HG02885 (cell line): Measurements from ENCODE around the gene FBXW12.

ENCODE experiments used
- ATAC-seq: cut with Tn5 transposase; IDR thresholded peaks from one replicate; pipeline ENCODE4 v1.9.1; 2021; ENCODE audit warnings: mild to moderate bottlenecking; ENCODE audit not compliant: unreplicated experiment, poor library complexity

FBXW12 gene

GRCh38 chr3:48432411-48433371 lies 60.7 kb downstream of the FBXW12 start:
- ATAC-seq, result no peak

GRCh38 chr3:48433472-48434118 lies 61.6 kb downstream of the FBXW12 start:
- ATAC-seq, result no peak

GRCh38 chr3:48434591-48435222 lies 62.7 kb downstream of the FBXW12 start:
- ATAC-seq, result no peak

GRCh38 chr3:48435223-48435595 lies 63.2 kb downstream of the FBXW12 start:
- ATAC-seq, result no peak

GRCh38 chr3:48435774-48436476 lies 63.9 kb downstream of the FBXW12 start:
- no peak for ATAC-seq

GRCh38 chr3:48436477-48436787 lies 64.4 kb downstream of the FBXW12 start:
- ATAC-seq, result no peak

- no peak for ATAC-seq
These were observed 64.8 kb downstream of the FBXW12 start for GRCh38 chr3:48436855-48437254.

GRCh38 chr3:48437812-48438211 lies 65.8 kb downstream of the FBXW12 start:
- no peak for ATAC-seq

- peak; percentile 95 for ATAC-seq
These were observed 68.0 kb downstream of the FBXW12 start, which contains the start of the genes CCDC51 and TMA7 for GRCh38 chr3:48439820-48440589. Gene CCDC51 (minus strand): TSS chr3:48440119. CDS start chr3:48435128, 4,991 bp downstream. Gene TMA7 (plus strand): TSS chr3:48440257. CDS start chr3:48440297, 40 bp downstream.

- ATAC-seq, result no peak
These were observed 68.6 kb downstream of the FBXW12 start for GRCh38 chr3:48440590-48440958.

- ATAC-seq, result no peak
These were observed 69.9 kb downstream of the FBXW12 start for GRCh38 chr3:48441940-48442339.
